NCI-H82 (cell line): ENCODE data around the gene LRRN1.

Source experiments
- DNase-seq: peaks from one replicate; lab custom pipeline; 2025; lab: John Stamatoyannopoulos, UW

LRRN1 gene

DNA sequence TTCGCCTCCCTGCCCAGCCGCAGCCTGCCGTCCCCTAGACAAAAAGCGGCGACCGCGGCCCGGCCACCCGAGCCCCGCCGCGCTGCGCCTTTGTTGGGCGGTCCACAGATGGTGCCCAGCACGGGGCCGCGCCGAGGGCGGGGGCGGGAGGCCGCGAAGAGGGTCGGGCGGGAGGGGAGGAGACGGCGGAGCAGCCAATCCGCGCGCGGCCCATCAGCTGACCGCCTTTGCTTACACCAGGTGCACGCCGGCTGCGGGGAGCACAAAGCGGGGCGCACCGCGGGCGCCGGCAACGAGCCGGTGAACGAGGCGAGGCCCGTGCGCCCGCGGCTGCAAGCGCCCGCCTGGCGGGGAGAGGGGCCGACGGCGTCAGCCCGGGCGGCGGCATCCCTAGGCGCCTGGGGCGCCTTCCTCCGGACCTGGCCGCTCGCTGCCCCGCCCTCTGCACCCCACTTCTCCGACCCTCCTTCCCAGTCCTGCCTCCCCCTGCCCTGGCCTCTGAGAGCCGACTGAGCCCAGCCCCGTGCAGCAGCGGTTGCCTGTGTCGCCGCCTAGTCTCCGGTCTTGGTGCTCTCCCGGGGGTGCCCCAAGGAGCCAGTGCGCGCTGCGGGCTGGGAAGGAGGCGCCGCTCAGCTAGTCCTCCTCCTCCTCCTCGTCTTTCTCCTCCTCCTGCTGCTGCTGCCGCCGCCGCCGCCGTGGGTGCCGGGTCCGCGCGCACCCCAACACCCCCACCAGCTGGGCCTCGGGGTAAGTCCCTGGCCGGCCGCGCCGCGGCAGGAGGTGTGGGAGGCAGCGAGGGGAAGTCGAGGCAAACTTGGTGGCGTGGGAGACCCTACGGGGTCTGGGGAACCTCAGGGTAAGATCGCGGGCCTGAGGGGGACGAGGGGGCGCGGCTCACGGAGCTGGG is at the start of gene LRRN1:
Gene LRRN1 (plus strand): TSS at position 259 of the 907 bp plus-strand sequence. CDS start 45,211 bp downstream, outside the sequence.
- peak; percentile 87 for DNase-seq

DNA sequence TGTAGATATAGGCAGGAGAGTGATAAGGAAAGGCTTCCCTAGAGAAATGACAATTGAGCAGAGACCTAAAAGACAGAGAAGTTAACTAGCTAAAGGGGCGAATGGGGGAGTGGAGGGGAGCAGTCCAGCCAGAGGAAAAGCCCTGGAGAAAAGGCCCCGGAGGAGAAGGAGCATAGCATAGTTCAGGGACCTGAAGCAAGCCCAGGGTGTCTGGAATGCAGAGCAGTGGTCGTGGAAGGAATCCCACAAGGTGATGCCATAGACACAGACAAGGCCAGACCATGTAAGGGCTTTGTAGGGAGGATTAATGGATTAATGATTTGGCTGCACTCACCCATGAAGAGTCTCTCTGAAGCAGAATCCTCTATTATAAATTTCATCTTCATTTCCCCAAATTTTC is 45.8 kb upstream of the LRRN1 start:
- peak; percentile 41 for DNase-seq

DNA sequence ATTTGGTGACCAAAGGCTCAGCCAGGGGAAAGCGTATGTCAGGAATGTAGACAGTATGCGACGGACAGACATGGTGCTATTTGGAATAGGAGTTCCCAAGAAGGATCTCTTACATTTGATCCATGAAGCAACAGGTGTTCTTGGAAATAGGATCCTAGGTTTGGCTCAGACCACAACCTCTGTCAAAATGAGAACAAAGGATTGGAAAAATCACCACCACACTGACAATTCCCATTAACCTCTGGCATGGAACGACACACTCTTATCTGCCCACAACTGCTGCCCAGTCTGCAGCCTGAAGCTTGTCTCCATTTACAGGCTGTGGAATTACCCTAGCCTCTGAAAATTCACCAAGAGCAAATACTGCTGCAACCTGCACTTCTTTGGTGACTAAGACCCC is 33.6 kb upstream of the LRRN1 start:
- no peak for DNase-seq

- no peak for DNase-seq
These were observed 33.1 kb upstream of the LRRN1 start for GRCh38 chr3:3766140-3766539.

GRCh38 chr3:3771094-3771493 is 28.1 kb upstream of the LRRN1 start:
- DNase-seq, result no peak

DNA sequence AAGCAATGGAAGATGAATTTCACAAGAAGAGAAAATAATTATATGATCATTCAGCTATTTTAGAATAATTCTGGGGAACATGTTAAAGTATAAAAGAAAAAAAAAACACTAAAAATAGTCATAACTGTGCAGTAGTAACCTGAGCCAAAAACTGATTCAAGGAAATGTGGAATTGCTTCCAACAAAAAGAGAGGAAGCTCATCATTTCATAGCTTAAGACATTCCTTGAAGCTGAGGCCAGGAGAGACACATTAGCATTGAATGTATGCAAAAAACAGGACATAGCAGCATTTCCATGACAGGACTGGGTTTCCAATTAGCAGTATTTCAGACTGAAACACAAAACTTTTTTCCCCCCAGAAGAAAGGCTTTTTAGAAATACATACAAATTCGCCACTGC is 27.7 kb upstream of the LRRN1 start:
- DNase-seq, result no peak

GRCh38 chr3:3772338-3772737 is 26.9 kb upstream of the LRRN1 start:
- no peak for DNase-seq

GRCh38 chr3:3772920-3773319 is 26.3 kb upstream of the LRRN1 start:
- peak; percentile 76 for DNase-seq

DNA sequence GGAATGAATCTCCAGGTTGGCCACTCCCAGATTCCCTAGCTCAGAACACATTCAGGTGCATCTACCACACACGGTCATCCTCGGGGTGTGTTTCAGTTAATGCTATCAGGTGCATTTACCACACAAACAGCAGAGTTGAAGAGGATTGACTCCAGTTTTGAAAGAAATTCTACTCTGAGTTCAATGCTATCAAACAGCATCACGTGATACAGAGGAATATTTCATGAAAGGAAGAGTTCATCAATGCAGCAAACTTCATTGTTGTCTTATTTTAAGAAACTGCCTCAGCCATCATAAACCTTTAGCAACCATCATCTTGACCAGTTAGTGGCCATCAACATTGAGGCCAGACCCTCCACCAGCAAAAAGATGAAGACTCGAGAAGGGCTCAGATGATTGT is 22.6 kb upstream of the LRRN1 start:
- no peak for DNase-seq

- DNase-seq, result no peak
These were observed 21.0 kb upstream of the LRRN1 start for GRCh38 chr3:3778216-3778615.

- DNase-seq, result no peak
These were observed 20.5 kb upstream of the LRRN1 start for GRCh38 chr3:3778641-3779270.

DNA sequence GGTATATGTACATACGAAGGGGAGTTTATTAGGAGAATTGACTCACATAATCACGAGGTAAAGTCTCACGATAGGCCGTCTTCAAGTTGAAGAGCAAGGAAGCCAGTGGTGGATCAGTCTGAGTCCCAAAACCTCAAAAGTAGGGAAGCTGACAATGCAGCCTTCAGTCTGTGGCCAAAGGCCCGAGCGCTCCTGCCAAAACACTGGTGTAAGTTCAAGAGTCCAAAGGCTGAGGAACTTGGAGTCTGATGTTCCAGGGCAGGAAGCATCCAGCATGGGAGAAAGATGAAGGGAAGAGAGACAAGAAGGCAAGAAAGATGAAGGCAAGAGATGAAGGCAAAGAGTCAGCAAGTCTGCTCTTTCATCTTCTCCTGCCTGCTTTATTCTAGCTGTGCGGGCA is 16.8 kb upstream of the LRRN1 start:
- DNase-seq, result no peak

DNA sequence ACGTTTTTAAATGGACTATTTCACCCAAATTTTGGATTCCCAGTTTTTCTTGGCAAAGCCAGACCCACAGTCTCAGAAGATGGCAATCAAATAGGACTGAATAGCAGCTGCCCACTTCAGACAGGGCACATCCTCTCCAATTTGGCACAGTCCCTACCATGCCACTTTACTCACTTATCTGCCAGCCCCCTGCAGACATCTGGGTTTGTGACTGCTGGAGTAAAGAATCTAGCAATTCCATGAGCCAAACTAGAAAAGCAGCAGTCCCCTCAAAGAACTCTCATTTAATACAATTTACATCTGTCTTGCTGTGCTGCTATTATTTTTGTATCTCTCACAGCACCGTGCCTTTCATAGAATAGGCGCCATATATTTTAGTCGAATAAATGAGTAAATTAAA is 16.0 kb upstream of the LRRN1 start:
- DNase-seq, result no peak

DNA sequence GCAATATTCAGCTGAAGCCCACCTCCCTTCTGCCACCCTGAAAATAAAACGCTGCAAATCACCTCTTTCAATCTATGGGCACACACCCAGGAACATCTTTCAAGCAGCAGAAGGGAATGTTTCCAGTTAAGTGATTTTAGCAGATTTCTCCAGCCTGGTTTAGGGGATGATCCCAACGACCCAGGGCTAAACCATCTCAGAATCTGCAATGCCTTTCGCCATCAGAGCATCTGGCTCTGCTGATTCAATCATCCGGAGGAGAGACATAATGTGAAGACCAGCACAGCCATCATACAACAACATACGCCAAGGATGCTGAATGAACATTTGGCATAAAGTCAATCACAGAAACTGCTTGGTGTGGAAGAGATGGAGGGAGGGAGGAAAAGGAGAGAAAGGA is 15.5 kb upstream of the LRRN1 start:
- no peak for DNase-seq

DNA sequence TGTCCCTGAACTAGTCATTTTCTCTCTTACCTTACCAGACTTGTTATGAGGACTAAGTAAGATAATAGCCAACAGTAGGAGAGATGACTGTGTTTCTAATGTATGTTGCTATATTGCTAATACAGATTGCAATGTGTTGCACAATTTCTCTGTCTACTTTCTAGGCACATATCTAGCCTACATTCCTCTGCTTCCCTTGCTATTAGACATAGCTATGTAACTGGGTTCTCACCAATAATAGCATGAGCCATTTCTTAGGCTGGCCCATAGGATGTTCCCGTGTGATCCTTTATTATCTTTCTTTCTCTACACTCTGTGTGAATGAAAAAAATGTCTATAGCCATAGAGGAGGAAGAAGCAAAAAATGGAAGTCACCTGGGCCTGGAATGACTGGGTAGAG is 6.8 kb upstream of the LRRN1 start:
- DNase-seq, result no peak

GRCh38 chr3:3798631-3799113 is 559 bp upstream of the LRRN1 start:
- DNase-seq, result peak; percentile 51

GRCh38 chr3:3800080-3800455 is 837 bp downstream of the LRRN1 start:
- DNase-seq, result peak; percentile 31

DNA sequence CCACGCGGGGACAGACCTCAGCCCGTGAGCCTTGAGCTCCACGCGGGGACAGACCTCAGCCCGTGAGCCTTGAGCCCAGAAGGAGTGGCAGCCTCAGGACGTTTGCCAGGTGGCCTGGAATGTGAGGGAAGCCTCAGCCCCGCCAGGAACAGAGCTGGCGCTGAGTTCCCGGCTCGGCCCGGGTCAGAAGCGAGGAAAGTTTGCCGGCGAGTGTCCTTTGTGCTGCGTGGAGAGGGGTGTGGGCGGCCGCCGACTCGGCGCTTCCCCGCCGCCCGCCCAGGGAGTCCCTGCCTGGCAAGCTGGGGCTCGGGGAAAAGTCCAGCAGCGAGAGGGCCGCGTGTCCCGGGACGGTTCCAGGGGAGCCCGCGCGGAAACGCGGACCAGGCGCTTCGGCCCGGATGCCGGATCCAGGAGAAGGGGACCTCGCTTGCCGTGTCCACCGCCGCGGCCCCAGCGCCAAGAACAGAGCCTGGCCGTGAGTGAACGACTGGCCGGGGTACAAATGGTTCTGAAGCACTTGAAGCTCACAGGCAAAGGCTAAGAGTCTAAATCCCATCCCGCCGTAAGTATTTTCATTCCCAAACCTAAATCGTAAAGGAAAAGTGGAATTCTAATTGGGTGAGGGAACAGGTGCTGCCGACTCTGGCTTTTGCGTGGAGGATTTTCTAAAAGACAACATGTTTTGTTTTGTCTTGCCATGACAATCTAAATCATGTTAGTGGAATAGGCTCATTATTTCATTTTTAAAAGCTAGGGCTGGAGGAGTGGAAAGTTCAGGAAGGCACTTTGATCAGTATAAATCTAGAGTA is 1.7 kb downstream of the LRRN1 start:
- peak; percentile 23 for DNase-seq

DNA sequence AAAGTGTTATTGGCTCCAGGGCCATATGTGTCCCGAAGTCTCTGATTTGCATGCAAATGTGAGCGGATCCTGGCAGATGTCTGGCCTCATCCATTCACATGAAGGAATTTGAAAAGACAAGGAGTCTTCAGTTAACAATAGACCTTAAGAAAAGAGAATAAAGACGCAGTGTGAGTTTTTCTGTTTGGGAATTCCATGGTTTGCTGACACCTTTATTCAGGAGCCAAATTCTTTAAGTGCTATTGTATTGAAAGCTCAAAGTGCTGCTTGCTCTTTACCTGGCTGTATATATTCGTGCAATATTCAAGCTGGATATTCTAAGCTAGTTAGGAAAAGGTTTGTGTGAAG is 2.2 kb downstream of the LRRN1 start:
- peak; percentile 23 for DNase-seq

DNA sequence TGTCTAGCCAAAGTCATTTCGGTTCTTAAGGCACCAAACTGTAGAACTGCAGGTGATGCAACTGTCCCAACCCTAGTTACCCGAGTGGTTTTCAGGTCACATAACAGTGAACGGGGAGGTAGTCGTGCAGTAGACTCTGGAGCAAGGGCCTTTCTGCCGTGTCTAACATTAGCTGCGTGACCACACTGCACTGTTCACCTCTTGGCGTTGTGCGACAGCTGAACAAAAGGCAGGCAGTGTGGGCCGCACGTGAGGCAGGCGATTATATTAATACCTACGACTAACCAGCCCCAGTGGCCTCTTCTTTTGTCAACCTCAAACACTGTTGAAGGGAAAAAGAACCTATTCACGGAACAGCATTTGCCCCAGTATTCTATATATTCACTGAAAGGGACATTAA is 2.8 kb downstream of the LRRN1 start:
- peak; percentile 44 for DNase-seq

GRCh38 chr3:3804560-3804959 is 5.3 kb downstream of the LRRN1 start:
- no peak for DNase-seq

DNA sequence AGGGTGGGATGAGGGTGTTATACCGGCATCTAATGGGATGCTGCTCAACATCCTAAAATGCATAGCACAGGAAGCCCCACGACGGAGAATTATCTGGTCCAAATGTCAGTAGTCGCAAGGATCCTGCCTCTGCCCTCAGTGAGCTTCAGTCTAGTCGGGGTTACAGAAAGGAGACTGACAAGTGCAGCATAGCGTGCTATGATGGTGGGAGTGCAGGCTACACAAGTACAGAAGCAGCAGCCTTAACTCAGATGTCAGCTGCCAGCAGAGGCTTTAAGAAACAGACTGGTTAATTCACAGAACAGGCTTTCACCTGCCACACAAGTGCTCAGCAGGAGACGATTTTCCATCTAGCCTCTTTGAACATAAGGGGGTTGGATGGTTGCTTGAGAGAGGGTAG is 6.9 kb downstream of the LRRN1 start:
- DNase-seq, result no peak

GRCh38 chr3:3806856-3807255 is 7.6 kb downstream of the LRRN1 start:
- peak; percentile 49 for DNase-seq
